Spleen (tissue), 11 donors: ENCODE data around the gene TRAPPC2. TPM values are rescaled to one million over a fixed set of nuclear protein-coding genes. Genes with fewer than 3 reads are reported as not detected.

ENCODE experiments used
- DNase-seq: peaks from one replicate; pipeline ENCODE4 v3.0.0-alpha.2; 2020
- H3K27ac ChIP-seq, 8 donors: fragments of 200-600 bp; sonication (generic) in 7 of 8; 1 replicate in 4 of 8; 2 replicates in 4 of 8; pipeline versions ENCODE4 v1.5.0 to v1.8.0; 2016 to 2021; ENCODE audit warnings: inconsistent platforms in 4 of 8, mild to moderate bottlenecking in 4 of 8, moderate library complexity in 1 of 8
- H3K27me3 ChIP-seq, 7 donors: fragments of 200-600 bp; sonication (generic) in 6 of 7; replicated peaks in 1 of 7; 1 replicate in 4 of 7; 2 replicates in 3 of 7; pipeline versions ENCODE4 v1.5.0 to v1.8.0; 2016 to 2021; ENCODE audit warnings: inconsistent platforms in 3 of 7, mild to moderate bottlenecking in 1 of 7
- H3K36me3 ChIP-seq, 6 donors: fragments of 200-600 bp; sonication (generic) in 5 of 6; 1 replicate in 4 of 6; 2 replicates in 2 of 6; pipeline versions ENCODE4 v1.5.0 to v1.8.0; 2016 to 2021; ENCODE audit warnings: inconsistent platforms in 2 of 6
- H3K4me1 ChIP-seq, 6 donors: fragments of 200-600 bp; sonication (generic) in 5 of 6; 1 replicate in 3 of 6; 2 replicates in 3 of 6; pipeline versions ENCODE4 v1.5.0 to v1.8.0; 2016 to 2021; ENCODE audit warnings: inconsistent platforms in 3 of 6
- H3K4me3 ChIP-seq, 8 donors: fragments of 200-600 bp; sonication (generic) in 7 of 8; 1 replicate in 4 of 8; 2 replicates in 4 of 8; pipeline versions ENCODE4 v1.5.0 to v1.8.0; 2016 to 2021; ENCODE audit warnings: inconsistent platforms in 4 of 8, mild to moderate bottlenecking in 4 of 8, moderate library complexity in 2 of 8
- H3K9me3 ChIP-seq, 8 donors: fragments of 200-600 bp; sonication (generic) in 7 of 8; 1 replicate in 4 of 8; 2 replicates in 4 of 8; pipeline versions ENCODE4 v1.5.0 to v1.8.0; 2016 to 2021; ENCODE audit warnings: inconsistent platforms in 4 of 8
- CTCF ChIP-seq, 11 experiments: fragments of 200-600 bp in 7 of 11; fragments of 450-650 bp in 4 of 11; sonication (generic) in 4 of 11; IDR thresholded peaks in 8 of 11; conservative IDR thresholded peaks in 3 of 11; 1 replicate in 7 of 11; 2 replicates in 4 of 11; pipeline versions ENCODE4 v1.4.0 to v1.8.0; 2016 to 2021; ENCODE audit warnings: antibody characterized with exemption in 11 of 11, inconsistent platforms in 4 of 11, mild to moderate bottlenecking in 1 of 11
- POLR2A ChIP-seq, 3 donors: fragments of 450-650 bp; IDR thresholded peaks; one replicate each; pipeline ENCODE4 v1.5.1; 2017; ENCODE audit warnings: antibody characterized with exemption in 3 of 3, mild to moderate bottlenecking in 1 of 3
- POLR2AphosphoS5 ChIP-seq, 3 donors: sonication (generic); formaldehyde crosslinking; IDR thresholded peaks; one replicate each; pipeline ENCODE4 v1.5.1; 2017; ENCODE audit warnings: antibody characterized with exemption in 3 of 3
- WGBS, 5 donors: extraction: QIAGEN DNeasy Blood & Tissue Kit in 3 of 5; methylation state at CpG; one replicate each; pipeline versions ENCODE4 v1.1.5 to v1.1.7; 2013 to 2018; 5-methylcytosine and 5-hydroxymethylcytosine counted together
- intact Hi-C: fragments of 100-400 bp; cut with DNase I; formaldehyde crosslinking; loops from one replicate; pipeline ENCODE4 v1.15.0; 2023; ENCODE audit warnings: low total_unique reads
- polyA plus RNA-seq, 3 donors: library from polyadenylated mRNA; stranded (reverse); fragments of 200-250 nt; gene quantifications; one replicate each; pipeline ENCODE4 v1.2.1, GENCODE V29; 2013
- total RNA-seq, 7 donors: library from RNA; depleted of rRNA in 3 of 7; stranded (reverse); fragments of >200 nt in 3 of 7; fragmentation: NEBNext Ultra II Directional in 4 of 7; extraction: Animal tissue kit (Norgen Biotek cat#: 25700) in 4 of 7; gene quantifications; one replicate each; pipeline versions ENCODE4 v1.1.0 to v1.2.1, GENCODE V29; 2016 to 2021
- donor health status: healthy with polysubstance abuse.
- donor health status: DM: no; HTN: no; CAD: no; lungs with moderate emphysema.
- donor health status: DM: no; HTN: no; CAD: no.
- donor health status: Bipolar disorder and iron deficiency.
- donor health status: healthy.
- donor health status: DM: no; HTN: no; CAD: no.
- donor health status: DM: yes; HTN: yes; CAD: no.

Gene TRAPPC2
- total and polyA plus RNA-seq, 10 donors = 10.8 to 29.5 (median 23.3) TPM

- WGBS, 5 donors = 74 to 89% (median 83%) methylated on average over 1 to 4 of the region's 4 CpGs
- H3K27me3 ChIP-seq = no peaks in the 10 kb centered on the region
- H3K36me3 ChIP-seq = peaks cover 0 to 62% (median 17%) of the 10 kb centered on the region in 6 donors
- no peak for DNase-seq
- TF ChIP-seq CTCF (IDR thresholded peaks at IDR 0.05 in 8 of 11, conservative IDR thresholded peaks at IDR 0.05 in 3 of 11) = no peak
- intact Hi-C loops = no loop called here
- H3K27ac ChIP-seq = no peak overlapping the region
- H3K9me3 ChIP-seq = no peaks in the 10 kb centered on the region
- no peaks in the 10 kb centered on the region for H3K4me1 ChIP-seq
- no peak overlapping the region for H3K4me3 ChIP-seq
These were observed 42.0 kb upstream of the TRAPPC2 start for GRCh38 chrX:13776387-13776786.

- TF ChIP-seq POLR2A (IDR thresholded peaks at IDR 0.05) = no peak
- no peak for TF ChIP-seq CTCF (IDR thresholded peaks at IDR 0.05 in 8 of 11, conservative IDR thresholded peaks at IDR 0.05 in 3 of 11)
- no peak for TF ChIP-seq POLR2AphosphoS5 (IDR thresholded peaks at IDR 0.05)
These were observed 41.4 kb upstream of the TRAPPC2 start for GRCh38 chrX:13775837-13776236.

DNA sequence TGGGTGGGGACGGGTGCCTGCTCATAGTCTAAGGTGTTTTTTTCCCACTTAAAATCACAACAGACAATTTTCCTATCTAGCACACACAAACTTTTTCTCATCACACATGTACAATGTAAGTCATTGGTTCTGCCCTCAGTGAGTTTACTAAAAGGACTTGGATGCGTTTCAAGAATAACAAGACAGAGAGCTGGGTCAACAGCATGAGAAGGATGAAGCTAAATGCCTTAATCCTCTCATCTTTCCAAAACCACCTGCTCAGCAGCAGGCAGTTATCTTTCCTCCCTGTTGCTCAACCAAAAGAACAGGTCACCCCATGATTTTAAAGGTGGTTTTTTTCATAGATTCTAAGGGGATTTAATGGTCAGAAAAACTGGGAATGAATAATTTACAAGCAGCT is 40.3 kb upstream of the TRAPPC2 start:
- no peak for TF ChIP-seq POLR2A (IDR thresholded peaks at IDR 0.05)
- TF ChIP-seq CTCF (IDR thresholded peaks at IDR 0.05 in 8 of 11, conservative IDR thresholded peaks at IDR 0.05 in 3 of 11) = no peak
- no peak for TF ChIP-seq POLR2AphosphoS5 (IDR thresholded peaks at IDR 0.05)
- WGBS, 5 donors = 88 to 98% (median 94%) methylated on average over 2 of the region's 2 CpGs
- Histone ChIP-seq H3K4me3 (no peak overlapping the region), H3K36me3 (peaks cover 0 to 79% (median 24%) of the 10 kb centered on the region in 6 donors), H3K27me3 (no peaks in the 10 kb centered on the region), H3K9me3 (no peaks in the 10 kb centered on the region), H3K4me1 (no peaks in the 10 kb centered on the region), H3K27ac (no peak overlapping the region)
- no peak for DNase-seq
- intact Hi-C loops = no loop called here

More at GRCh38 chrX:13775837-13776236, 41.4 kb upstream of the TRAPPC2 start:
- H3K9me3 ChIP-seq = no peaks in the 10 kb centered on the region
- H3K4me1 ChIP-seq = no peaks in the 10 kb centered on the region
- WGBS, 5 donors = 90 to 99% (median 97%) methylated on average over 3 of the region's 3 CpGs
- no peaks in the 10 kb centered on the region for H3K27me3 ChIP-seq
- peaks cover 0 to 68% (median 17%) of the 10 kb centered on the region in 6 donors for H3K36me3 ChIP-seq
- intact Hi-C loops = no loop called here
- no peak for DNase-seq
- no peak overlapping the region for H3K4me3 ChIP-seq
- H3K27ac ChIP-seq = no peak overlapping the region

GRCh38 chrX:13770013-13770535 is 35.7 kb upstream of the TRAPPC2 start:
- Histone ChIP-seq H3K4me1 (peaks cover 0 to 10% (median 0%) of the 10 kb centered on the region in 6 donors), H3K27me3 (no peaks in the 10 kb centered on the region), H3K36me3 (peaks cover 0 to 98% (median 35%) of the 10 kb centered on the region in 6 donors), H3K4me3 (no peak overlapping the region), H3K27ac (no peak overlapping the region), H3K9me3 (no peaks in the 10 kb centered on the region)
- no peak for DNase-seq
- intact Hi-C loops = no loop called here
- 86 to 98% (median 96%) methylated on average over 3 of the region's 3 CpGs for WGBS, 5 donors
- TF ChIP-seq CTCF (IDR thresholded peaks at IDR 0.05 in 8 of 11, conservative IDR thresholded peaks at IDR 0.05 in 3 of 11) = no peak
